Spleen (tissue), 7 donors: ENCODE results near the gene THOC5.

ENCODE experiments used
- POLR2A ChIP-seq, 3 donors: fragments of 450-650 bp; IDR thresholded peaks; one replicate each; pipeline ENCODE4 v1.5.1; 2017; ENCODE audit warnings: antibody characterized with exemption in 3 of 3, mild to moderate bottlenecking in 1 of 3
- POLR2AphosphoS5 ChIP-seq, 3 donors: sonication (generic); formaldehyde crosslinking; IDR thresholded peaks; one replicate each; pipeline ENCODE4 v1.5.1; 2017; ENCODE audit warnings: antibody characterized with exemption in 3 of 3
- TF ChIP-seq, protein P1 (sequence below), 11 experiments: fragments of 200-600 bp in 7 of 11; fragments of 450-650 bp in 4 of 11; sonication (generic) in 4 of 11; IDR thresholded peaks in 8 of 11; conservative IDR thresholded peaks in 3 of 11; 1 replicate in 7 of 11; 2 replicates in 4 of 11; pipeline versions ENCODE4 v1.4.0 to v1.8.0; 2016 to 2021; ENCODE audit warnings: antibody characterized with exemption in 11 of 11, inconsistent platforms in 4 of 11, mild to moderate bottlenecking in 1 of 11
- donor health status: DM: no; HTN: no; CAD: no; lungs with moderate emphysema.
- donor health status: DM: no; HTN: no; CAD: no.
- donor health status: DM: no; HTN: no; CAD: no.

DNA sequence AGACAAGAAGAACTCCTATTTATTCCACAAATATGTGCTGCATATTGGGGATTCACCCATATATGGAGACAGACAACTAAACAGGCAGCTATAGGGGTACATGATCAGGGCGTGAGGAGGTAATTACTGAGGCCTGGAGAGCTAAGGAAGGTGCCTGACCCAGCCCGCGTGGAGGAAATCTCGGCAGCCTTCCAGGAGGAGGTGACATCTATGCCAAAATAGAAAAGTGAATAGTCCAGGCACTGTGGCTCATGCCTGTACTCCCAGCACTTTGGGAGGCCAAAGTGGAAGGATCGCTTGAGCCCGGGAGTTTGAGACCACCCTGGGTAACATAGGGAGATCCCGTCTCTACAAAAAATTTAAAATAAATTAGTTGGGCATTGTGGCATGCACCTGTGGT lies 13.8 kb upstream of the THOC5 start:
- TF ChIP-seq, protein P1, sequence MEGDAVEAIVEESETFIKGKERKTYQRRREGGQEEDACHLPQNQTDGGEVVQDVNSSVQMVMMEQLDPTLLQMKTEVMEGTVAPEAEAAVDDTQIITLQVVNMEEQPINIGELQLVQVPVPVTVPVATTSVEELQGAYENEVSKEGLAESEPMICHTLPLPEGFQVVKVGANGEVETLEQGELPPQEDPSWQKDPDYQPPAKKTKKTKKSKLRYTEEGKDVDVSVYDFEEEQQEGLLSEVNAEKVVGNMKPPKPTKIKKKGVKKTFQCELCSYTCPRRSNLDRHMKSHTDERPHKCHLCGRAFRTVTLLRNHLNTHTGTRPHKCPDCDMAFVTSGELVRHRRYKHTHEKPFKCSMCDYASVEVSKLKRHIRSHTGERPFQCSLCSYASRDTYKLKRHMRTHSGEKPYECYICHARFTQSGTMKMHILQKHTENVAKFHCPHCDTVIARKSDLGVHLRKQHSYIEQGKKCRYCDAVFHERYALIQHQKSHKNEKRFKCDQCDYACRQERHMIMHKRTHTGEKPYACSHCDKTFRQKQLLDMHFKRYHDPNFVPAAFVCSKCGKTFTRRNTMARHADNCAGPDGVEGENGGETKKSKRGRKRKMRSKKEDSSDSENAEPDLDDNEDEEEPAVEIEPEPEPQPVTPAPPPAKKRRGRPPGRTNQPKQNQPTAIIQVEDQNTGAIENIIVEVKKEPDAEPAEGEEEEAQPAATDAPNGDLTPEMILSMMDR (IDR thresholded peaks at IDR 0.05 in 8 of 11, conservative IDR thresholded peaks at IDR 0.05 in 3 of 11): no peak
- TF ChIP-seq POLR2A (IDR thresholded peaks at IDR 0.05) (no peak), POLR2AphosphoS5 (IDR thresholded peaks at IDR 0.05) (no peak)
